KBM-7 (cell line): ENCODE data around the gene XPNPEP1.
A peak's percentile ranks its signal among the peaks of the same experiment; 100 is the strongest.

Experiments used
- DNase-seq: peaks from one replicate; pipeline ENCODE4 v3.0.0-alpha.2; 2015
- in situ Hi-C: fragments of 300-500 bp; cut with MboI; formaldehyde crosslinking; loops from 2 replicates; pipeline ENCODE4 v1.14.3; 2020; ENCODE audit warnings: low sequenced_read_pairs, low pct_unique_long_range_greater_than_20kb, mixed read lengths

XPNPEP1 gene

GRCh38 chr10:109922976-109923921 lies at the start of gene XPNPEP1:
Gene XPNPEP1 (minus strand): TSS chr10:109923511. CDS start chr10:109923433, 78 bp downstream.
- in situ Hi-C loops, result no loop called here
- peak; percentile 71 for DNase-seq

GRCh38 chr10:109972372-109973001 lies 49.2 kb upstream of the XPNPEP1 start:
- in situ Hi-C loops, result no loop called here
- no peak for DNase-seq

DNA sequence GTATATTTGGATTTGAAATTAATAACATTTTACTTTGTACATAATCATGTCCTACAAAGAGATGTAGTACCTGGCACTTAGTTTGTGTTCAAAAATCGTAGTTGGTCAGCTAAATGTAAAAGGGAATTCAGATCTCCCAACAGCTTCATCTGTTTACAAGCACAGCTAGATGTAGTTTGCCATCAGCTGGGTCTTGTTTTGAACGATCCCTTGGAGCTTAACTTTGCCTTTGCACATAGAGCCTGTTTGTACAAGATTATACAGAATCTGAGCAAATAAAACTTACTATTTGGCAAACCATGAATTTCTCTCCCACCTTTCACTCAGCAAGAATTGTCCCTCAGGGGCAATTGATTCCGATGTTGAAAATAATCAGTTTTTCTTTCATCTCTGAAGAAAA lies 48.3 kb upstream of the XPNPEP1 start:
- no peak for DNase-seq
- in situ Hi-C loops, result no loop called here

- DNase-seq, result no peak
- in situ Hi-C loops, result no loop called here
Measured at GRCh38 chr10:109969760-109970346, 46.5 kb upstream of the XPNPEP1 start.

DNA sequence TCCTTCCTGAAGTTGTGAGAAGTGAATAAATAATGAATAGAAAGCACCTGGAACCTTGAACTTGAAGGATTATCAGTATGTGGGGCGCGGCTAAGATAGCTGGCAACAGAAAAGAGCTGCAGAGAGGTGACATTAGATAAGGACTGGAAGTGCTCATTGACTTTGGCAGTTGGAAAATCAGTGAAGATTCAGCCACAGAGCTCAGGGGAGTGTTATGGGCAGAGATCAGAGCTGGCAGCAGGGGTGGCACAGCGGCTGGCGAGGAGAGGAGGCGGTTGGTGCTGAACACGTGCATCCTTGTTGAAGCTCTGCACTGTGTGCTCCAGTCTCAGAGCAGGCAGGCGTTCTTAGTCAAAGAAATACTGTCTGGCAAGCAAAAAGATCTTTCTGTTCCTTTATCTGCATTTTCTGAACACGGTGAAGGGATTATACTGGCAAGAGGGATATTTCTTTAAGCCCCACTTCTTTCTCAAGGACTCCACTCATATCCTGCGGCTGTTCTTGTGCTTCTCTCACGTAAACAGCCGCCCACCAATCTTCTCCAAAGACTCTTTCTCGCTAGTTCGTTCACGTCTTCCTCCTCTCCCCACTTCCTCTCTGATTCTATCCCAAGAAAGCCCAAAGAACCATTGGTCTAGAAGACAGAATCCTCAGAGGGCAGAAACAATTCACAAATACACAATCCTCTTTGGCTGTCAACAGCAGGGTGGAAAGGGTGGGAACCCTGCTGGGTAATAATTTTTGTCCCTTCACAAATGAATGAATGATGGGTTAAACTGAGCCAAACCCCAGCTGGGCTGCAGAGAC lies 45.8 kb upstream of the XPNPEP1 start:
- in situ Hi-C loops, result no loop called here
- no peak for DNase-seq

DNA sequence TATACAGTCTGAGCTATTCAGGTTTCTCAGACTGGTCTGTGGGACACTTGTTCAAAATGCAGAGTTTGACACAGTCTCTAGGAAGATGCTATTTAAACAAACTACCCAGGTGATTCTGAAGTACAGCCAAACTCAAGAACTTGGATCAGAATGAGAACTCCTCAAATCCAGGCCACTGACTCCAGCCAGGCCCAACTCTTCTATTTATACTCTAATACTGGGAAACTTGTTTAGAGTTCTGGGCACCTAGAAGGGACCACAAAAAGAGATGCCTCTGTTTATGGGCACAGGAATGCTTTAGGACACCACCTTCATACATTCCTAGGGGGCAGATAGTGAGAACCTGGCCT lies 44.4 kb upstream of the XPNPEP1 start:
- in situ Hi-C loops, result no loop called here
- no peak for DNase-seq

- DNase-seq, result no peak
Measured at GRCh38 chr10:109966961-109967738, 43.8 kb upstream of the XPNPEP1 start.

GRCh38 chr10:109964318-109964717 lies 41.0 kb upstream of the XPNPEP1 start:
- DNase-seq, result no peak
- in situ Hi-C loops, result no loop called here

More at GRCh38 chr10:109966961-109967738, 43.8 kb upstream of the XPNPEP1 start:
- in situ Hi-C loops, result no loop called here

DNA sequence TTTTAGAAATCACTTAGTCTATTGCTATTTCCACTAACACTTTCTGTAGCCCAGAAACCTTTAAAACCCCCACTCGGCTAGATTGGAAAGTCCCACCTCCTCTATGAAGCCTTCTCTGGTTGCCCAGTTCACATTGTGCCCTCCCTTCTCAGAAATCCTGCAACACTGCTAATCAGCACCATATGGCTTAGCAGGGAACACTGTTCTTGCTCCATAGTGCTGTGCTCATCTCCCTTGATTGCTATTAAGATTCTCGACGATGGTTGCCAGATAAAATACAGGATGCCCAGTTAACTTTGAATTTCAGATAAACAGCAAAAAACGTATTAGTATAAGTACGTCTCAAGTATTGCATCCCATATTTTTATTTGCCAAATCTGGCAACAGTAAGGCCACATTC lies 40.1 kb upstream of the XPNPEP1 start:
- in situ Hi-C loops, result no loop called here
- no peak for DNase-seq

DNA sequence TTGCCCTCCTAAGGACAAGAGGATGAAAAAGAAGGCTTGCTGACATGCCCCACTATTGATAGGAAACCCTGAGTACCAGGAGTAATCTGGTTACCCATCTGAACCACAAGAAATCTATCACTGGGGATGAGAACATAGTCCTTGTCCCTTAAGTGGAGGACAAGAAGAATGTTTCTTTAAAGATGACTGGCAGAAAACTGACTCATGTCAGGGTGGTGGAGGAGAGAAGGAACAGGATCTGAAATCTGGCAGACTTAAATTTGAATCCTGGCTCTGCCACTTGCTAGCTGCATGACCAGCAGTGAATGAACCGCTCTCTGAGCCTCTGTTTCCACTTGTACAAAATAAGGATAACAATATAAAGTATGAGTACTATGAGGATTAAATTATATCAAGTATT lies 38.9 kb upstream of the XPNPEP1 start:
- in situ Hi-C loops, result no loop called here
- no peak for DNase-seq

DNA sequence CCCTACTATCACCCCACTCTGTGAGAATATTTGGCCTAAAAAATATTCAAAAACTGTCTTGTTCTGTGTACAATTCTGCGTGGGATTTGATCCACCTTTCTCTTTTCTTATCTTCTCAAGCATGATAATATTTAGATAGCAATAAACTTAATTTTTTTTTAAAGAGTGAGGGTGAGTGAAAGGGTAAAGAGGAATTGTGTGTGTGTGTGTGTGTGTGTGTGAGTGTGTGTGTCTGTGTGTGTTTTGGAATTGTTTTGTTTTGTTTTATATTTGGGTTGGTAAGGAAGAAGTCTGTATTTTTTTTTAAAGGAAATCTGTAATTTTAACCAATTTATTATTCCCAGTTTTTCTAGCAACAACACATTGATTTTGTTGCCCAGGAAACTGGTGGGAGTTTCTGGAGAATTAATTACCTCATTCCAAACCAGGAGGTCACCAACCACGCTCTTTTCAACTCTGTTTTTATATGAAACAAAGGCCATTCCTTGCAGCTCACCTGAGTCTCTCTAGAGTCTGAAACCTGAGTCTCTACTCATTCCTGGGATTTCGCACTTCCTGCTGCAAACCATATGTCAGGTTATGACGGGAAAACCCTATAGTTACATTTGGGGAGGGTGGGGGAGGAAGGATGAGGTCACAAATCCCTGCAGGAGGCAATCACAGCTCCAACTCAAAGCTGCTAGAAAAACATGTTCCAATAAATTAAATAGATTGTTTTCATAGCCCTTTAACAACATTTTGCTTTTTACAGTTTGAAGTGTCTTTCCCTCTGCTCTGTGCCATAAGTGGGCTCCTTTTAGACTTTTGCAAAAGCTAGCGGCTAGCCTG lies 38.1 kb upstream of the XPNPEP1 start:
- in situ Hi-C loops, result no loop called here

DNA sequence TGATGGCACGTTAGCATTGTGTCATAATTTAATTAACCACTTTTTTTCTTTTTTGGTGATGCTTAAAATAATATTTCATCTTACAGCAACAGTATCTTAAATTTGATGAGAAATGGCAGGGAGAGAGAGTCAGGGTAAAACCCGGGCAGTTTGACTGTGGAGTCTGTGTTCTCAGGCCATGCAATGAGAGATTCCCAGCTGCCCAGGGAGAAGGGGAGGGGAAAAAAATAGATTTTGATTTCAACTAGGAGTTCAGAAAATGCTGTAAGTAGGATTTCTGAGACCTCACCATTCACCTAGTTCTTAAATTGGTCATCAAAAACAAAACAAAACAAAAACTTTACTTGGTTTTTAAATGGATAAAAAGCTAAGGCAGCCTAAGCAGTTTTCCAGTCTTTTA lies 37.4 kb upstream of the XPNPEP1 start:
- no peak for DNase-seq
- in situ Hi-C loops, result no loop called here

More for the DNA sequence above, 38.1 kb upstream of the XPNPEP1 start:
- no peak for DNase-seq

- in situ Hi-C loops, result no loop called here
- no peak for DNase-seq
Measured at GRCh38 chr10:109959259-109960145, 36.2 kb upstream of the XPNPEP1 start.

DNA sequence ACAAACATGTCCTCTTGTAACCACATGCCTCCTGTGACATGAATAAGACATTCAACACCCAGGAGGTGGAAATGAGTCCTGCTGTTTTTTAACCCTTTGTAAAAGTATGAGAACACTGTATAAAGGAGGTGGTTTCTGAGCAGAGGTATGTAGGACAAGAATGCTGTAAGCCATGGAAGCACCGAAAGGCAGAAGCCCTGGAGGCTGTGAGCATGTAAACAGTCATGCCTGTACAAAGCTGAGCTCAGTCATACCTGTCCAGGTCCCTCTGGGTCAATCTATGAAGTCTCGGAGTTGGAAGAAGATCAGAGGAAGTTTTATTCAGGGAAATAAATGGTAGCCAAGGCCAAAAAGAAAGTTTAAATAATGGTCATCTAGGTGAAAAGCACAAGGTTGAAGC lies 34.7 kb upstream of the XPNPEP1 start:
- in situ Hi-C loops, result no loop called here
- no peak for DNase-seq

DNA sequence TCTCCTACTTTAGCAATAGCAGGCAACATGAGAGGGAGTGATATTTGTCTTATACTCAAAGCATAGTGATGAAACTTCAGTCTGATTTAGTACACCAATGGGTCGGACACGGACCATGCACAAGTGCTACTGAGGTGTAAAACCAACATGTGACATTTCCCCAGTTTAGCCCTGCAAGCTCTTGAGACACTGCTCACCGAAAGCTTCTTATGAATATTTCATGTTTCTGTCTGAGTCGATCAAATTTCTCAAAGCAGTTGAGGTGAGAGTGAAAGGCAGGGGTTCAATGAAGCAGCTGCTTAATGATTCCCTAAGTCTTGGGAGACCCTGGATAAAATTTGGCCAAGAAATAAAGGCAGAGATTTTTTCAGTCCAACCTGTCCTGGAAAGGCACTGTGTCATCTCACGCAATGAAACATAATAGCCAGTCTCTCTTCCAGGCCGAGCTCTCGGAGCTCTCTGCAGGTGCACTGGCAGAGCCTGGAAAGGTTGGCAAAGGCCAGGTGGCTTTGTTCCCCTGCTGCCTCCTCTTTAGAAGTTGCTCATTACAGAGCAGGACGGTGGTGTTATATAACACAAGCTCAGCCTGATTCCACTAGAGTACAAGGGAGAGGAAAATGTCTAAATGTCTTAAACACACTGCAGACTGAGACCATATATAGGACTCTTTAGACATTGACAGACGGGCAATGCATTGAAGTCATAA lies 33.9 kb upstream of the XPNPEP1 start:
- no peak for DNase-seq
- in situ Hi-C loops, result no loop called here

GRCh38 chr10:109956454-109957091 lies 33.3 kb upstream of the XPNPEP1 start:
- in situ Hi-C loops, result no loop called here
- peak; percentile 66 for DNase-seq
